Esophagus muscularis mucosa (tissue), 4 donors: Measurements from ENCODE around the gene MARK3. TPM values are rescaled to one million over a fixed set of nuclear protein-coding genes. Genes with fewer than 3 reads are reported as not detected.

Experiments
- DNase-seq: peaks from one replicate; pipeline ENCODE4 v3.0.0-alpha.2; 2017; ENCODE audit errors: extremely low spot score
- H3K27ac ChIP-seq, 4 donors: fragments of 200-600 bp; sonication (generic); replicated peaks in 1 of 4; 1 replicate in 3 of 4; 2 replicates in 1 of 4; pipeline ENCODE4 v1.5.1; 2016 to 2019; ENCODE audit warnings: mild to moderate bottlenecking in 1 of 4
- H3K27me3 ChIP-seq, 4 donors: fragments of 200-600 bp; sonication (generic); one replicate each; pipeline versions ENCODE4 v1.5.1 to v1.6.0; 2016 to 2019
- H3K36me3 ChIP-seq, 4 donors: fragments of 200-600 bp; sonication (generic); one replicate each; pipeline ENCODE4 v1.5.1; 2016 to 2019
- H3K4me1 ChIP-seq, 4 donors: fragments of 200-600 bp; sonication (generic); one replicate each; pipeline ENCODE4 v1.5.1; 2016 to 2019
- H3K4me3 ChIP-seq, 4 donors: fragments of 200-600 bp; sonication (generic); 1 replicate in 2 of 4; 2 replicates in 2 of 4; pipeline ENCODE4 v1.5.1; 2016 to 2019; ENCODE audit warnings: mild to moderate bottlenecking in 4 of 4, moderate library complexity in 1 of 4
- H3K9me3 ChIP-seq, 4 donors: fragments of 200-600 bp; sonication (generic); 1 replicate in 3 of 4; 2 replicates in 1 of 4; pipeline ENCODE4 v1.5.1; 2016 to 2019
- CTCF ChIP-seq, 3 experiments: fragments of 200-600 bp in 2 of 3; fragments of 450-650 bp in 1 of 3; sonication (generic) in 2 of 3; IDR thresholded peaks; one replicate each; pipeline ENCODE4 v1.5.1; 2017 to 2019; ENCODE audit warnings: antibody characterized with exemption in 3 of 3, mild to moderate bottlenecking in 2 of 3, moderate library complexity in 1 of 3
- EP300 ChIP-seq: sonication (generic); formaldehyde crosslinking; IDR thresholded peaks from one replicate; pipeline ENCODE4 v1.6.1; 2017; ENCODE audit warnings: antibody characterized with exemption
- POLR2A ChIP-seq: fragments of 450-650 bp; IDR thresholded peaks from one replicate; pipeline ENCODE4 v1.6.1; 2017; ENCODE audit warnings: antibody characterized with exemption, moderate library complexity, mild to moderate bottlenecking, low read depth
- POLR2AphosphoS5 ChIP-seq, 2 donors: sonication (generic); formaldehyde crosslinking; IDR thresholded peaks; one replicate each; pipeline ENCODE4 v1.6.1; 2017; ENCODE audit warnings: antibody characterized with exemption in 2 of 2
- WGBS: methylation state at CpG from one replicate; pipeline ENCODE4 v1.1.5; 2018; 5-methylcytosine and 5-hydroxymethylcytosine counted together
- intact Hi-C: fragments of 100-400 bp; cut with DNase I; formaldehyde crosslinking; loops from one replicate; pipeline ENCODE4 v1.15.1; 2023
- total RNA-seq, 4 donors: library from RNA; depleted of rRNA; stranded (reverse); fragments of >200 nt; gene quantifications; one replicate each; pipeline versions ENCODE4 v1.1.0 to v1.2.1, GENCODE V29; 2016

MARK3 gene
- total RNA-seq, 4 donors from 2014 or later: 57.4 to 78.1 (median 68.1) TPM

- Histone ChIP-seq H3K4me1 (peaks cover 46 to 64% (median 62%) of the 10 kb centered on the region in 4 donors), H3K36me3 (peaks cover 3 to 21% (median 17%) of the 10 kb centered on the region in 4 donors), H3K27ac (peak overlapping the region; percentile 96 to 98 (median 97)), H3K9me3 (no peaks in the 10 kb centered on the region), H3K27me3 (peaks cover 0 to 6% (median under 1%) of the 10 kb centered on the region in 4 donors), H3K4me3 (no peak overlapping the region)
- intact Hi-C loops: no loop called here
- WGBS: 82% methylated on average over 10 of the region's 10 CpGs
- DNase-seq: no peak
- no peak for TF ChIP-seq CTCF (IDR thresholded peaks at IDR 0.05)
Measured at GRCh38 chr14:103516426-103517173, 131.4 kb downstream of the MARK3 start.

GRCh38 chr14:103517174-103517566 lies 132.0 kb downstream of the MARK3 start:
- TF ChIP-seq EP300: no peak
- TF ChIP-seq CTCF (IDR thresholded peaks at IDR 0.05): no peak
- no peak for TF ChIP-seq POLR2AphosphoS5 (IDR thresholded peaks at IDR 0.05)
- TF ChIP-seq POLR2A: no peak
- WGBS: 85% methylated on average over 10 of the region's 10 CpGs
- H3K4me1 ChIP-seq: peaks cover 52 to 69% (median 67%) of the 10 kb centered on the region in 4 donors
- no peak for DNase-seq
- H3K9me3 ChIP-seq: no peaks in the 10 kb centered on the region
- intact Hi-C loops: no loop called here
- no peak overlapping the region for H3K4me3 ChIP-seq
- peaks cover 0 to 8% (median 4%) of the 10 kb centered on the region in 4 donors for H3K27me3 ChIP-seq
- H3K27ac ChIP-seq: peak overlapping the region; percentile 96 to 98 (median 97)
- peaks cover 3 to 20% (median 17%) of the 10 kb centered on the region in 4 donors for H3K36me3 ChIP-seq

GRCh38 chr14:103517721-103518421 lies 132.7 kb downstream of the MARK3 start:
- H3K9me3 ChIP-seq: no peaks in the 10 kb centered on the region
- H3K27ac ChIP-seq: peak overlapping the region; percentile 96 to 98 (median 97)
- DNase-seq: no peak
- WGBS: 39% methylated on average over 13 of the region's 20 CpGs
- H3K36me3 ChIP-seq: peaks cover 3 to 19% (median 14%) of the 10 kb centered on the region in 4 donors
- peaks cover 0 to 9% (median 4%) of the 10 kb centered on the region in 4 donors for H3K27me3 ChIP-seq
- TF ChIP-seq CTCF (IDR thresholded peaks at IDR 0.05) (no peak), POLR2AphosphoS5 (IDR thresholded peaks at IDR 0.05) (no peak), POLR2A (no peak), EP300 (no peak)
- H3K4me1 ChIP-seq: peaks cover 49 to 67% (median 65%) of the 10 kb centered on the region in 4 donors
- no peak overlapping the region for H3K4me3 ChIP-seq
- intact Hi-C loops: loop anchor here (1.0 kb wide), 1 partner anchor 28 kb away; no protein-coding TSS in a partner anchor

- peaks cover 0 to 9% (median 4%) of the 10 kb centered on the region in 4 donors for H3K27me3 ChIP-seq
- intact Hi-C loops: loop anchor here (1.0 kb wide), 1 partner anchor 28 kb away; no protein-coding TSS in a partner anchor
- H3K4me1 ChIP-seq: peaks cover 48 to 67% (median 65%) of the 10 kb centered on the region in 4 donors
- H3K9me3 ChIP-seq: no peaks in the 10 kb centered on the region
- TF ChIP-seq POLR2AphosphoS5 (IDR thresholded peaks at IDR 0.05): peak; percentile 36 to 44
- TF ChIP-seq POLR2A: no peak
- TF ChIP-seq EP300: no peak
- peak; percentile 93 to 96 (median 95) for TF ChIP-seq CTCF (IDR thresholded peaks at IDR 0.05)
- H3K4me3 ChIP-seq: no peak overlapping the region
- H3K36me3 ChIP-seq: peaks cover 3 to 19% (median 12%) of the 10 kb centered on the region in 4 donors
- no peak for DNase-seq
- H3K27ac ChIP-seq: peak overlapping the region; percentile 96 to 98 (median 97)
- 38% methylated on average over 7 of the region's 9 CpGs for WGBS
Measured at GRCh38 chr14:103518422-103519042, 133.3 kb downstream of the MARK3 start.
